Naive B cell (primary cell): ENCODE data around the gene FOXF2. TPM values are rescaled to one million over a fixed set of nuclear protein-coding genes. Genes with fewer than 3 reads are reported as not detected.

ENCODE experiments used
- ATAC-seq, 2 donors: fragments of 150-1000 bp; cut with Tn5 transposase; 2 replicates each; pipeline ENCODE4 v1.10.0; 2021; ENCODE audit warnings: low read depth in 2 of 2, mild to moderate bottlenecking in 2 of 2, moderate library complexity in 2 of 2
- DNase-seq: peaks from one replicate; pipeline ENCODE4 v3.0.0; 2022
- H3K27ac Mint-ChIP-seq, 6 donors: one replicate each; pipeline ENCODE4 v1.8.0; 2020 to 2022; ENCODE audit warnings: mild to moderate bottlenecking in 6 of 6, mixed read lengths in 6 of 6, moderate library complexity in 5 of 6, inconsistent platforms in 2 of 6
- H3K27me3 Mint-ChIP-seq, 3 donors: one replicate each; pipeline ENCODE4 v1.8.0; 2021 to 2022; ENCODE audit warnings: mixed read lengths in 3 of 3, mild to moderate bottlenecking in 1 of 3
- H3K36me3 Mint-ChIP-seq, 2 donors: one replicate each; pipeline ENCODE4 v1.8.0; 2020 to 2022; ENCODE audit warnings: mixed read lengths in 2 of 2, inconsistent platforms in 1 of 2, mild to moderate bottlenecking in 1 of 2
- H3K4me1 Mint-ChIP-seq, 3 donors: one replicate each; pipeline ENCODE4 v1.8.0; 2020 to 2022; ENCODE audit warnings: mixed read lengths in 3 of 3, inconsistent platforms in 1 of 3, mild to moderate bottlenecking in 1 of 3, moderate library complexity in 1 of 3
- H3K4me3 Mint-ChIP-seq, 8 donors: one replicate each; pipeline ENCODE4 v1.8.0; 2020 to 2022; ENCODE audit warnings: mild to moderate bottlenecking in 8 of 8, mixed read lengths in 8 of 8, moderate library complexity in 8 of 8, inconsistent platforms in 2 of 8
- H3K9me3 Mint-ChIP-seq, 7 donors: one replicate each; pipeline ENCODE4 v1.8.0; 2020 to 2022; ENCODE audit warnings: mixed read lengths in 7 of 7, mild to moderate bottlenecking in 5 of 7, inconsistent platforms in 2 of 7, moderate library complexity in 1 of 7
- polyA plus RNA-seq, 6 donors: library from polyadenylated mRNA; unstranded; fragments of 300-500 nt; fragmentation: Illumina TruSeq; gene quantifications; one replicate each; pipeline ENCODE4 v1.2.3, GENCODE V29; 2021; ENCODE audit warnings: low read depth in 6 of 6

Gene FOXF2
- polyA plus RNA-seq, 6 donors from 2014 or later: not detected

DNA sequence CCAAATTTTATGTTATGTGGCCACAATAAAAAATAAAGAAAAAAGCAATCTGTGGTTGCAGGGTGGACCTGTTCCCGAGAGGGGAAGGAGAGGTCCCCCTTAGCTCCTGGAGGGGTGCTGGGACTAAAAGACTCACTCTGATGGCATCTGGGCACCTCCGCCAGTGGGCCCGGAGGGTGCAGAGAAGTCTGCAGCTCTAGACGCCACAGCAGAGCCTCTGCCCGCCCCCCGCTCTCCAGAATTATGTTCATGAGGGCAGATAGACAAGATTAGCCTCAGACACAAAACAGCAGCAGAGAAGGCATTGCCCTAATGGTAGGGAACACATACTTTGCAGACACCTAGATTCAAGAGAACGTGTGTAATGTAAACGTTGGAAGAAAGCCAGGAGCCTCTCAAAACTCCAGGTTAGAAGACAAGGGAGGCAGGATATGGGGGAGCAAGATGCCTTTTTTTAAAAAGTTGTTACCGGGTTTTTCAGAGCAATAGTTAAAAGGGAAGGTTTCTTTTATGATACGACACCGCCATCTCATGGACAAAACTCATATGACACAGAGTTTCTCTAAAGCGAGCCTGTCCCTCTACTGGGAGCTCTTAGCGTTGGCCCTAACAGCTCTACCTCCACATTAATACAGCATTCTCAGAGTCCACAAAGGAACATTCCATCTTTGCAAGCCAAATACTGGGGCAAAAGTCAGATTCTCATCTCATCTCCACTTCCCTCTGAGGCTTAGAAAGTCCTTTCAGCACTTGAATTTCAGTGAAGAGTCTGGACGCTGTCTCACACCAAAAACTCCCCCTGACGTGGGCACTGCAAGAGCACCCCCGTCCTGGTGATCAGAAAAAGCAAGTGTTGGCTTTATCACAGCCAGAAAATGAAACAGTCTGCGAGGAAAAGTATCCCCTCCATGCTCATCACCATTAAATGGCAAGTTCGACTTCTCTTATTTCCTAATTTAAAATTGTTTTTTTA, 47.2 kb downstream of the FOXF2 start:
- H3K27me3 Mint-ChIP-seq: peaks cover 30 to 64% (median 48%) of the 10 kb centered on the region in 3 donors
- no peaks in the 10 kb centered on the region for H3K36me3 Mint-ChIP-seq
- peaks cover 0 to 1% (median 0%) of the 10 kb centered on the region in 7 donors for H3K9me3 Mint-ChIP-seq
- DNase-seq (peak; percentile 28), ATAC-seq (peak; percentile 32 to 61)
- no peak overlapping the region for H3K27ac Mint-ChIP-seq
- peak overlapping the region in 1 of 8 donors; percentile 70 for H3K4me3 Mint-ChIP-seq
- peaks cover 0 to 1% (median 0%) of the 10 kb centered on the region in 3 donors for H3K4me1 Mint-ChIP-seq

DNA sequence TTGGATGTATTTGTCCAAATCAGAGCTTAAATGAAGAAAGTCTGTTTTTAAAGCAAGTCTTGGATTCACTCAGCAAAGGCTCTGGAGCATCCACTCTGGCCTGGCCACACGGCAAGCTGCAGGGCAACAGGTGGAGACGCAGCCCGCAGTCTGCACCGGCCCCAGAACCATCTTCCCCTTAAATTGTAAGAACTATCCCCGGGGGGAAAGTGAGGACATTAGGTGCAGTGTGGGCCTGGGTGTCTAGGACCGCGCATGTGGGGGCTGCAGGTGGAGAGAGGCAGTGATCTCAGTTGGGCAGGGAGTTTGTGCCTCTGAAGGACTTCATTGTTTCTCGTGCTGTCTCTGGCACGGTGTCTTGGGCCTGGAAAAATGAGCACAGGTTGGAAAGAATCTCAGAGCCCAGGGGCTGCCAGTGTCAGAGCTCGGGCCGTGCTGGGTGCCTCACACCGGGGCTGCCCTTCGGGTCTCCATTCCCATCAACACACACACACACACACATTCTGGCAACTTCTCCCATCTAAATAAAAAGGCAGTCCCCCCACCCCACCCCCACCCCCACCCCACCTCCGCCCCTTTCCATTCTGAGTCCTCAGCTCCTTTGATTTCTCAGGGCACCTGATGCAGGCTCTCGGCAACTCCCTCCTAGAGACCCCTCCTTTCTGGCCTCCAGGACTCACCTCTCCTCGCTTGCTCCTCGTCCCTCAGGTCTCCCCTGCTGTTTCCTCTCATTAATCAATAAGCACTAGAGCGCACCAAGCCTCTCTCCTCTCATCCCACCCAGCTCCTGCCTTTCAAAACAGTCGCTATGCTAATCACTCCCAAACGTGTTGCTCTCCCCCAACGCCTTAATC, 48.4 kb downstream of the FOXF2 start:
- Mint-ChIP-seq H3K9me3 (peaks cover 0 to 12% (median 5%) of the 10 kb centered on the region in 7 donors), H3K27ac (no peak overlapping the region), H3K4me1 (peaks cover 0 to 1% (median 0%) of the 10 kb centered on the region in 3 donors), H3K27me3 (peaks cover 30 to 75% (median 56%) of the 10 kb centered on the region in 3 donors), H3K4me3 (no peak overlapping the region), H3K36me3 (no peaks in the 10 kb centered on the region)
- DNase-seq: no peak
- ATAC-seq: no peak

DNA sequence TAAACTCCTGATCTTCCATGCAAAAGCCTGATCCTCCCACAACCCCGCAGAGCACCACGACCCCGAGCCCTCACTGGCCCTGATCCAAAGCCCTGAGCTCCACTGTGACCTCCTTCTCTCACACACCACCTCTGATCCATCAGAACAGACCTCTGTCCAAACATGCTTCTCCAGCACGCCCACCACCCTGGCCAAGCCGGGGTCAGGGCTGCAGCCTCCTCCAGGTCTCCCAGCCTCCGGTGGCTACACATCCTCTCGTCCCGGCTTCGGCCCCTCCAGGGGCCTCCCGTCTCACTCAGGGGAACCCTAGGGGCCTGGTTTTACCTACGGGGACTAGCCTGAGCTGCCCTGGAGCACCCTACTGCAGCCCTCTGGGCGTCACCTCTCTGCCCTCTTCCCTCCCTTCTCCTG, 49.1 kb downstream of the FOXF2 start:
- peaks cover 0 to 1% (median 0%) of the 10 kb centered on the region in 3 donors for H3K4me1 Mint-ChIP-seq
- H3K27me3 Mint-ChIP-seq: peaks cover 34 to 68% (median 56%) of the 10 kb centered on the region in 3 donors
- no peak overlapping the region for H3K27ac Mint-ChIP-seq
- peaks cover 0 to 12% (median 5%) of the 10 kb centered on the region in 7 donors for H3K9me3 Mint-ChIP-seq
- DNase-seq: no peak
- no peak overlapping the region for H3K4me3 Mint-ChIP-seq
- ATAC-seq: no peak
- H3K36me3 Mint-ChIP-seq: no peaks in the 10 kb centered on the region

DNA sequence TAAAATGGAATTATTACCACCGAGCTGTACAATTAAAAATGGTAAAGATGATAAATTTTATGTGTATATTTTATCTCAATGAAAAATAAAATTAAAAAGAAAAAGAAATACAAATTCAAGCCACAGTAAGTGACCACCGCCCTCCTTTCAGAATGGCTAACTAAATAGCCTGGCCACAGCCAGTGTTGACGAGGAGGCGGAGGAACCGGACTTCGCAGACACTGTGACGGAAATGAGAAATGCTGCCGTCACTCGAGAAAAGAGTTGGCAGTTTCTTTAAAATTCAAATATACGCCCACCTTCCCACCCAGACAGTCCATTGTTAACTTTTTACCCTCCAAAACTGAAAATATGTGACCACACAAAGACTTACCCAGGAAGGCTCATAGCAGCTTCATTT, 50.0 kb downstream of the FOXF2 start:
- Mint-ChIP-seq H3K4me3 (no peak overlapping the region), H3K36me3 (no peaks in the 10 kb centered on the region), H3K4me1 (peaks cover 0 to 1% (median 0%) of the 10 kb centered on the region in 3 donors), H3K27me3 (peaks cover 37 to 65% (median 56%) of the 10 kb centered on the region in 3 donors), H3K27ac (no peak overlapping the region), H3K9me3 (peaks cover 0 to 12% (median 5%) of the 10 kb centered on the region in 7 donors)
- no peak for ATAC-seq
- DNase-seq: no peak

- peaks cover 30 to 42% (median 40%) of the 10 kb centered on the region in 3 donors for H3K27me3 Mint-ChIP-seq
- no peak overlapping the region for H3K27ac Mint-ChIP-seq
- H3K4me1 Mint-ChIP-seq: peaks cover 0 to 1% (median 0%) of the 10 kb centered on the region in 3 donors
- H3K9me3 Mint-ChIP-seq: peaks cover 0 to 12% (median 5%) of the 10 kb centered on the region in 7 donors
- DNase-seq: no peak
- ATAC-seq: no peak
- H3K36me3 Mint-ChIP-seq: no peaks in the 10 kb centered on the region
- no peak overlapping the region for H3K4me3 Mint-ChIP-seq
These were observed 53.6 kb downstream of the FOXF2 start for GRCh38 chr6:1442929-1443328.

Other genes starting within 250 kb of the FOXF2 start
- not detected for gene FOXQ1, start 77.5 kb upstream of the FOXF2 start, polyA plus RNA-seq
- under 1 TPM in 1 of 6 donors, not detected in 5; 0.17 TPM for gene FOXC1, start 220.3 kb downstream of the FOXF2 start, polyA plus RNA-seq